Activated CD4-positive, alpha-beta T cell treated with anti-CD3 and anti-CD28 coated beads, Interleukin-2, amount 10 ng/mL, durations not matched to agents 7 days and 5 days (primary cell): Measurements from ENCODE around the gene COL19A1. TPM values are rescaled to one million over a fixed set of nuclear protein-coding genes. Genes with fewer than 3 reads are reported as not detected.

ENCODE experiments used
- CTCF ChIA-PET: fragments of 350-600 bp; sonication (Branson Sonifier 250); formaldehyde crosslinking; loops from one replicate; lab custom pipeline; 2021; ENCODE audit warnings: antibody characterized with exemption; lab: Charles Lee
- POLR2A ChIA-PET: fragments of 350-600 bp; sonication (Branson Sonifier 250); formaldehyde crosslinking; loops from one replicate; lab custom pipeline; 2021; ENCODE audit warnings: antibody characterized with exemption; lab: Charles Lee
- DNase-seq: peaks from one replicate; pipeline ENCODE4 v3.0.0-alpha.2; 2020
- H3K27ac Mint-ChIP-seq: one replicate; pipeline ENCODE4 v1.8.0; 2021; ENCODE audit warnings: mild to moderate bottlenecking, moderate library complexity, mixed read lengths
- H3K27me3 Mint-ChIP-seq: one replicate; pipeline ENCODE4 v1.8.0; 2021; ENCODE audit warnings: mixed read lengths
- H3K36me3 Mint-ChIP-seq: one replicate; pipeline ENCODE4 v1.8.0; 2021; ENCODE audit warnings: low read depth, mixed read lengths
- H3K4me1 Mint-ChIP-seq: one replicate; pipeline ENCODE4 v1.8.0; 2021; ENCODE audit warnings: mixed read lengths
- H3K4me3 Mint-ChIP-seq: one replicate; pipeline ENCODE4 v1.8.0; 2021; ENCODE audit warnings: mild to moderate bottlenecking, moderate library complexity, mixed read lengths
- H3K9me3 Mint-ChIP-seq: one replicate; pipeline ENCODE4 v1.8.0; 2021; ENCODE audit warnings: mixed read lengths
- total RNA-seq, 2 experiments: library from RNA; stranded (reverse); gene quantifications; one replicate each; pipeline ENCODE4 v1.2.3, GENCODE V29; 2021

Gene COL19A1
- total RNA-seq, 2 experiments from 2014 or later, result not detected

DNA sequence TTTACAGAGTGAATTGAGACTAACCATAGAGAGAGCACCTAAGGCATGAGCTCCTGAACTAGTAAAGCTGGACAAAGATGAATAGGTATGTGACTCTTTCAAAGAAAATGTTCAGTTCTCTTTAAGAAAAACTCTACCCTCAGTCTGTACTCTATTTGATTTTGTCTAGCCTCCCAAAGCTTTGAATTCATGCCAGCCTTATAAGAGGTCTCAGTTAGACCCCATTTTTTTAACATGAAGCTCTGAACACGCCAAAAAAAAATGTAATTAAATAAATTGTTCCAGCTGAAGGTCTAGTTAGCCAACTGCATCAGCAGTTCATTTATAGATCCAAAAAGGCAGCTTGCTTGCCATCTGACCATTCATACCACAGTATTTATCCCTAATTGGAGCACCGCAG is 365.0 kb downstream of the COL19A1 start:
- H3K36me3 Mint-ChIP-seq, result no peaks in the 10 kb centered on the region
- no peaks in the 10 kb centered on the region for H3K9me3 Mint-ChIP-seq
- no peak overlapping the region for H3K4me3 Mint-ChIP-seq
- no peak for DNase-seq
- H3K27ac Mint-ChIP-seq, result no peak overlapping the region
- H3K27me3 Mint-ChIP-seq, result peaks cover 6% of the 10 kb centered on the region
- CTCF ChIA-PET, result interaction anchor here (0.6 to 2.0 kb wide), 3 partner anchors 10 to 629 kb away, joined by 3 to 8 read pairs (median 3); no protein-coding TSS in a partner anchor
- H3K4me1 Mint-ChIP-seq, result no peaks in the 10 kb centered on the region
- POLR2A ChIA-PET, result no interaction called here

DNA sequence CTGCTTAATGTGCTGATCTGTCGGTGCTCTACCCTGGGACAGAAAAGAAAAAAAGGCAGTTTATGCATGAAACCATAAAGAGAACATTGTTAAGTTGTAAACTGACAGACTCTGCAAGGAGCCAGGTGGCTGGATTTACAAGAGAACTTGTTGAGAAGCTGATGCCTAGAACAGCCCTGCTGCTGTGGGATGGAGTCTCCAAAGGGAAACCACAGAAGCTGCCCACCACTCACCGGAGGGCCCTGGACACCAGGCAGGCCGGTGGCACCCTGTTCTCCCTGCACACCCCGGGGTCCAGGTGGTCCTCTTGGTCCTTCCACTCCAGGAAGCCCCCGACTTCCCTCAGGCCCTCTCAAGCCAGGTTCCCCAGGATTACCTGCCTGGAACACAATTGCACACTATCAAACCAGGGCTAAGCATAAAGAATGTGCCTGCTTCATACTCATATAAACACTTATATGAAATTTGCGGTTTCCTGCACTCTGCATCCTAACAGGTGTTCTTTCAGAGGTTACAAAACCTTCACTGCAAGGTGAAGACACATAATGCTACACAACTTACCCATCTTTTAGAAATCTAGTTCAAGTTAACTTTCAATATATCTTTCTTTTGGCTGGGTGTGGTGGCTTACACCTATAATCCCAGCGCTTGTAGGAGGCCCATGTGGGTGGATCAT is 368.3 kb downstream of the COL19A1 start:
- Mint-ChIP-seq H3K27me3 (peaks cover 4% of the 10 kb centered on the region), H3K36me3 (no peaks in the 10 kb centered on the region)

DNA sequence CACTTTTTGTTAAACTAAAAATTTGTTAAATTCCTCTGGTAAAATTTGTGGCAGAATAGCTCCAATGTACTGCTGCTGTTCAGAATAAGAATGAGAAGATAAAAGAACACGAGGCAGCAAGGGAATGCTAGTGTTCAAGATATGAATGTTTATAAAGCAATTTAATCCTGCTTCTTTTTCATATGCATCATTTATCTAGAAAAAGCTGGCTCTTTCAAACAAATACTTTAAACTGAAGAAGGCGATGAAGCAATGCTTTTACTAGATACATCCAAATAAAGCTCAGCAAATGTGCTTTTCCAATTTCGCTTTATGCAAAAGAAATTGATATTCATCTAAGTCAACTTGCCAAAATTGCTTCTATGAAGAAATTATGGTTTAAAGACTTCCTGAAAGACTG is 370.0 kb downstream of the COL19A1 start:
- no peak overlapping the region for H3K4me3 Mint-ChIP-seq
- H3K27me3 Mint-ChIP-seq, result peaks cover 6% of the 10 kb centered on the region
- H3K9me3 Mint-ChIP-seq, result no peaks in the 10 kb centered on the region
- ChIA-PET CTCF (interaction anchor here (1.2 kb wide), 1 partner anchor 15 kb away, joined by 3 read pairs; no protein-coding TSS in a partner anchor), POLR2A (no interaction called here)
- H3K4me1 Mint-ChIP-seq, result no peaks in the 10 kb centered on the region
- H3K27ac Mint-ChIP-seq, result no peak overlapping the region
- DNase-seq, result no peak
- no peaks in the 10 kb centered on the region for H3K36me3 Mint-ChIP-seq

More for the DNA sequence above, 368.3 kb downstream of the COL19A1 start:
- Mint-ChIP-seq H3K9me3 (no peaks in the 10 kb centered on the region), H3K4me1 (no peaks in the 10 kb centered on the region), H3K4me3 (no peak overlapping the region), H3K27ac (no peak overlapping the region)
- CTCF ChIA-PET, result interaction anchor here (0.7 kb wide), 1 partner anchor 471 kb away, joined by 3 read pairs; no protein-coding TSS in a partner anchor
- POLR2A ChIA-PET, result no interaction called here
- DNase-seq, result no peak

DNA sequence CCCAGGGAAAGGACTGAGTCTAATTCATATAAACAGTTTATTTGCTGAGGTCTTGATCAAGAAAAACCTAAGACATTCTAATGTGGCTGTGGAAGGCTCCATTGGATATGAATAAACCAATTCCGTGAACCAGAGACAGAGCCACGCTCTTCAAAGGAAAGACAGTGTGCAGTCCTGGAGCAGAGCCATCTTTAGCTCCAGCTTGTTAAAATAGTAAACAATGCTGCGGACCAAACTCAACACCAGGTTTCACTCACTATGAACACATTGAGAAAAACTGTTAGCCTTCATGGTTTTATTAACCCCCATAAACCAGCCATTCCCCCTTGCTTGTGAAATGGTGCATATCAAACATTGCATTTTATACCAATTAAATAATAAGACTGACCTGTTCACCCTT is 374.7 kb downstream of the COL19A1 start:
- ChIA-PET POLR2A (no interaction called here), CTCF (interaction anchor here (0.7 kb wide), 1 partner anchor 97 kb away, joined by 3 read pairs; no protein-coding TSS in a partner anchor)
- peaks cover 4% of the 10 kb centered on the region for H3K27me3 Mint-ChIP-seq
- no peaks in the 10 kb centered on the region for H3K36me3 Mint-ChIP-seq
- H3K9me3 Mint-ChIP-seq, result no peaks in the 10 kb centered on the region
- H3K4me3 Mint-ChIP-seq, result no peak overlapping the region
- H3K27ac Mint-ChIP-seq, result no peak overlapping the region
- H3K4me1 Mint-ChIP-seq, result no peaks in the 10 kb centered on the region
- DNase-seq, result no peak

DNA sequence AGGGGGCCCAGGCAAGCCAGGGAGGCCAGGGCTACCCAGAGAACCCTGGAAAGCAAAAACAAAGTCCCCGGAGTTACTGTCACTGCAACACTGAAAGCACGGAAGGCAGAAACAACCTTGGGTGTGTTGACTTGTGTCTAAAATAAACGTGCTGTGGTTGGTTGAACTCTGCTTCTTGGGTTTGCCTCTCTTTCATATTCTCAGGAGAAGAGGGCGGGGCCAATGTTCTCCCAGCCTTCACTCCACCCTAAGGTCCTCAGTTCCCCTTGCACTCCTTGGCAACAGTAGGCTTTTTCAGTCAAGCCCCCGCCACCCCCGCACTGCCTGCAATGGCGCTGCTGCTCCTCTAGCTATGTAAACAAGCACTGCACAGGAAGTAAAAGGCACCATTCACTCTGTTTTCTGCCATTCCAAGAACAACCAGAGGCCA is 375.6 kb downstream of the COL19A1 start:
- Mint-ChIP-seq H3K36me3 (no peaks in the 10 kb centered on the region), H3K4me3 (no peak overlapping the region), H3K27me3 (peaks cover 4% of the 10 kb centered on the region), H3K27ac (no peak overlapping the region), H3K4me1 (no peaks in the 10 kb centered on the region), H3K9me3 (no peaks in the 10 kb centered on the region)
- ChIA-PET CTCF (no interaction called here), POLR2A (no interaction called here)
- no peak for DNase-seq

DNA sequence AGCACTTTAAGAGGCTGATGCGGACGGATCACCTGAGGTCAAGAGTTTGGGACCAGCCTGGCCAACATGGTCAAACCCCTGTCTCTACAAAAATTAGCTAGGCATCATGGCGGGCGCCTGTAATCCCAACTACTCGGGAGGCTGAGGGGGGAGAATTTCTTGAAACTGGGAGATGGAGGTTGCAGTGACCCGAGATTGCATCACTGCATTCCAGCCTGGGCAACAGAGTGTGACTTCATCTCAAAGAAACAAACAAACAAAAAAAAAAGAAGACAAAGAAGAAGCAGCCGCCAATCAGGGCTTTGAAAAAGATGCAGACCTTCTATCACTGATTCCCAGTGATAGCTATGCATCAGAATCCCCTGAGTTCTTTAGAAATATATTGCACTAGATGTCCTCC is 379.8 kb downstream of the COL19A1 start:
- H3K27me3 Mint-ChIP-seq, result no peaks in the 10 kb centered on the region
- no peak overlapping the region for H3K4me3 Mint-ChIP-seq
- DNase-seq, result no peak
- H3K36me3 Mint-ChIP-seq, result no peaks in the 10 kb centered on the region
- ChIA-PET CTCF (no interaction called here), POLR2A (no interaction called here)
- no peaks in the 10 kb centered on the region for H3K9me3 Mint-ChIP-seq
- H3K4me1 Mint-ChIP-seq, result no peaks in the 10 kb centered on the region
- no peak overlapping the region for H3K27ac Mint-ChIP-seq

DNA sequence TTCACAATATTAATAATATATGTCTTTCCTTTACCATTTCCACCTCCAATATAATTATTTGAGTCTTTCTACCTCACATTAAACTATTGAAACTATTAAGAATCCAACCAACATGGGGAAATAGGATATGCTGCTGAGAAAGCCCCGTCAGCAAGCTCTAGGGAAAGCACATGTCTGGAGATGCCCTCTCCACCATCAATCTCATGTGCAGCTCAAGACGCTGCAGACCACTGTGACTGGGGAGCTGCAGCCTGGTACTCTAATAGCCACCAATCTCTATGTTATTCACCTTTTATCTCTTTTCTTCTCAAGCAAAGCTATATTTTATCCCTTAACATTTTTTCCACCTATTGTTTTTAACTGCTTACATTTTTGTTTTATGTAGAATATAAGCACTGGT is 386.2 kb downstream of the COL19A1 start:
- Mint-ChIP-seq H3K27me3 (peaks cover 5% of the 10 kb centered on the region), H3K36me3 (no peaks in the 10 kb centered on the region), H3K9me3 (no peaks in the 10 kb centered on the region), H3K4me3 (no peak overlapping the region), H3K4me1 (no peaks in the 10 kb centered on the region), H3K27ac (no peak overlapping the region)
- ChIA-PET CTCF (interaction anchor here (1.2 kb wide), 1 partner anchor 22 kb away, joined by 3 read pairs; no protein-coding TSS in a partner anchor), POLR2A (no interaction called here)
- DNase-seq, result no peak

DNA sequence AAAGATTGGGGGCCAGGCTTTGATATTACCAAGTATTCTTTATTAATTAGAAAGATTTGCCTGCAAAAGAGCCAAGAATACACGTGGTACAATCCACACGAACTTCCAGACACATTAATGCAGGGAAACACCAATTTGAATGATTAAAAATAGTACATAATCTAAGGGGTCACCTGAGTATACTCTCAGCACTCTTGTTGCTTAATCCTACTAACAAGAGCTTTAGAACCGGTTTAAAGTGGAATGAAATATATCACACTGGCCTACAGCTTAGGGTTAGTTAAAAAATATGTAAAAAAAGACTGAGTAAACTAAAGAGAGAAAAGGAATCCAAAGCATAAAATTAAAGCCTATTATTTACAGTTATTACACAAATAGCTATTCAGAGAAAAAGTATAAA is 387.6 kb downstream of the COL19A1 start:
- no peaks in the 10 kb centered on the region for H3K4me1 Mint-ChIP-seq

DNA sequence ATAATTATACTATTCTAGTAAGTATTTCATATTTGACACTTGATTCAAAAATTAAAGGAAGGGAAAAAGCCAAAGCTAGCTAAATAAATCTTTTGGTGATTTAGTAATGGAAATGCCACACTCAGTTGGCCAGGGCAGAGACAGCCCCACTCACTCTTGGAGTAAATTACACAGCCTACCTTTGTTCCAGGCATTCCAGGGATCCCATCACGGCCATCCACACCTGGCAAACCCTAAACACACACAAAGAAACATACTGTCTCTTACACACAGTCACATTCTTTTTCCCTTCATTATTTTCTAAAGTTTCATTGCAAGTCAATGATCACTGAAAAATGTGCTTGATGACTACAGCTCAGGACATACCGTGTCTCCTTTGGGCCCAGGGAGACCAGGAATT is 388.4 kb downstream of the COL19A1 start:
- no peak for DNase-seq
- no peaks in the 10 kb centered on the region for H3K4me1 Mint-ChIP-seq
- ChIA-PET CTCF (no interaction called here), POLR2A (no interaction called here)
- H3K27ac Mint-ChIP-seq, result no peak overlapping the region
- no peaks in the 10 kb centered on the region for H3K36me3 Mint-ChIP-seq
- H3K27me3 Mint-ChIP-seq, result peaks cover 5% of the 10 kb centered on the region
- no peak overlapping the region for H3K4me3 Mint-ChIP-seq
- no peaks in the 10 kb centered on the region for H3K9me3 Mint-ChIP-seq

More for the DNA sequence above, 387.6 kb downstream of the COL19A1 start:
- ChIA-PET POLR2A (no interaction called here), CTCF (interaction anchor here (1.2 kb wide), 1 partner anchor 23 kb away, joined by 3 read pairs; no protein-coding TSS in a partner anchor)
- Mint-ChIP-seq H3K4me3 (no peak overlapping the region), H3K9me3 (no peaks in the 10 kb centered on the region), H3K36me3 (no peaks in the 10 kb centered on the region), H3K27ac (no peak overlapping the region), H3K27me3 (peaks cover 5% of the 10 kb centered on the region)
- DNase-seq, result no peak

DNA sequence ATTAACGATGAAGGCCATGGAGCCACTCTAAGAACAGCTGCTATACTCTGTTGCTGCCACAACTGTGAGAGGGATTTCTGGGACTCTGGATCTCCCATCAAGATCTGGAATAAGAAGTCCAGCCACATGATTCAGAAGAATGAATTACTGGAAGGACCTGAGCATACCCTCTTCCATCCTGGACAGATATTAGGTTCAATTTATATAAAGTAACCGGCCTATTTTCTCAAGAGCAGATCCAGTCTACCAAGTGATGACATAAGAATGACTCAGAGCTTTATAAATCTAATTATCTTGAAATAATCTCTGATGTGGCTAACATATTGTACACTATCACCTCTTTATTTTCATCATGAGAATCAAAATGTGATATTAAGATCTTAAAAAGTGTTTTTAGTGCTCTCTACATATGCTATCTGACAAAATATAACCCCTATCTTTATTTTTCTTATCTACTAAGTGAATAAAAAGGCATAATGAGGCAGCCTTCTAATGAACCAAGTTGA is 391.5 kb downstream of the COL19A1 start:
- no peaks in the 10 kb centered on the region for H3K4me1 Mint-ChIP-seq
- no peak for DNase-seq
- ChIA-PET CTCF (no interaction called here), POLR2A (no interaction called here)
- H3K27ac Mint-ChIP-seq, result no peak overlapping the region
- peaks cover 3% of the 10 kb centered on the region for H3K27me3 Mint-ChIP-seq
- H3K36me3 Mint-ChIP-seq, result no peaks in the 10 kb centered on the region
- no peaks in the 10 kb centered on the region for H3K9me3 Mint-ChIP-seq
- no peak overlapping the region for H3K4me3 Mint-ChIP-seq

DNA sequence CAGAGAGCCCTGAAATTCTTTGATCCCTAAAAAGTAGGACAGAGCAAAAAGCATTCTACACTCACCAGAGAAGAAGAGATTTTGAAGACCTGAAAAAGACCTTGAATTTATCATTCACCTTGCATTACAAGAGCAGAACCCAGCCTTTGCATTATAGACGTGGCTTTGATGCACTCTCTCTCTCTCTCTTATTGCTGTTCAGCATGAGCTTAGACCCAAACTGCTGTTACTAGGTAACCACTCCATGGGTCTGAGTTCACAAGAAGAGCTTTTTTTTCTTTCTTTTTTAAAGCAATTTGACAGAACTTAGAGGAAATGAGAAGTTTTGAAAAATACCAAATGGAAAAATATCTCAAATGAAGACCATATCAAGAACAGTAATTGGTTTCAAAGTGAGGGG is 392.1 kb downstream of the COL19A1 start:
- H3K27ac Mint-ChIP-seq, result no peak overlapping the region
- H3K9me3 Mint-ChIP-seq, result no peaks in the 10 kb centered on the region
- ChIA-PET CTCF (no interaction called here), POLR2A (no interaction called here)
- DNase-seq, result no peak
- H3K4me1 Mint-ChIP-seq, result no peaks in the 10 kb centered on the region
- peaks cover under 1% of the 10 kb centered on the region for H3K27me3 Mint-ChIP-seq
- H3K36me3 Mint-ChIP-seq, result no peaks in the 10 kb centered on the region
- no peak overlapping the region for H3K4me3 Mint-ChIP-seq
